Measurements from ENCODE around the gene RNU7-1. TPM values are rescaled to one million over a fixed set of nuclear protein-coding genes. Genes with fewer than 3 reads are reported as not detected.

Gene RNU7-1
- total and polyA plus RNA-seq, 2 donors (not counting 1 experiment from before 2014, with no cell fraction given) = not detected

- no peak overlapping the region for H3K9ac ChIP-seq (ENCODE audit: insufficient read depth, low read length)
- H2AFZ ChIP-seq (ENCODE audit: low read length) = no peak overlapping the region
- no peak overlapping the region for H3K4me3 ChIP-seq (replicated peaks in 1 of 4; ENCODE audit: control extremely low read depth in 1 of 4, insufficient read depth in 1 of 4, low read depth in 3 of 4, low read length in 4 of 4)
- H3K27me3 ChIP-seq (ENCODE audit: control insufficient read depth, insufficient read depth, low read length) = no peaks in the 10 kb centered on the region
- no peak for DNase-seq (ENCODE audit: low read depth in 2 of 2)
- no peak overlapping the region for H3K27ac ChIP-seq (ENCODE audit: insufficient read depth, low read length)
- no peaks in the 10 kb centered on the region for H3K4me1 ChIP-seq (ENCODE audit: control insufficient read depth, extremely low read depth, insufficient read depth, low read length)
- no peaks in the 10 kb centered on the region for H4K20me1 ChIP-seq (ENCODE audit: control insufficient read depth, extremely low read depth, insufficient read depth, low read length)
- H3K9me3 ChIP-seq (ENCODE audit: control insufficient read depth, insufficient read depth, low read depth, low read length) = no peaks in the 10 kb centered on the region
- H3K4me2 ChIP-seq (ENCODE audit: extremely low read depth, insufficient read depth, low read length) = no peak overlapping the region
- TF ChIP-seq EZH2 (IDR thresholded peaks at IDR 0.05; ENCODE audit: low read length, missing control alignments) = no peak
- no peak for TF ChIP-seq CTCF (conservative IDR thresholded peaks at IDR 0.05 in 1 of 2, IDR thresholded peaks at IDR 0.05 in 1 of 2; ENCODE audit: low read depth in 1 of 2, low read length in 2 of 2)
- H3K36me3 ChIP-seq (ENCODE audit: control insufficient read depth, insufficient read depth, low read length) = peaks cover 15% of the 10 kb centered on the region
- H3K79me2 ChIP-seq (ENCODE audit: control insufficient read depth, insufficient read depth, low read length) = no peaks in the 10 kb centered on the region
These were observed 37.8 kb downstream of the RNU7-1 start for GRCh38 chr12:6981152-6982052.

- Histone ChIP-seq H3K79me2 (ENCODE audit: control insufficient read depth, insufficient read depth, low read length) (no peaks in the 10 kb centered on the region), H3K36me3 (ENCODE audit: control insufficient read depth, insufficient read depth, low read length) (peaks cover 10% of the 10 kb centered on the region), H3K4me1 (ENCODE audit: control insufficient read depth, extremely low read depth, insufficient read depth, low read length) (no peaks in the 10 kb centered on the region), H3K4me2 (ENCODE audit: extremely low read depth, insufficient read depth, low read length) (no peak overlapping the region), H2AFZ (ENCODE audit: low read length) (no peak overlapping the region), H4K20me1 (ENCODE audit: control insufficient read depth, extremely low read depth, insufficient read depth, low read length) (no peaks in the 10 kb centered on the region), H3K9ac (ENCODE audit: insufficient read depth, low read length) (no peak overlapping the region), H3K27me3 (ENCODE audit: control insufficient read depth, insufficient read depth, low read length) (no peaks in the 10 kb centered on the region), H3K9me3 (ENCODE audit: control insufficient read depth, insufficient read depth, low read depth, low read length) (no peaks in the 10 kb centered on the region), H3K4me3 (replicated peaks in 1 of 4; ENCODE audit: control extremely low read depth in 1 of 4, insufficient read depth in 1 of 4, low read depth in 3 of 4, low read length in 4 of 4) (no peak overlapping the region), H3K27ac (ENCODE audit: insufficient read depth, low read length) (no peak overlapping the region)
- no peak for DNase-seq (ENCODE audit: low read depth in 2 of 2)
- TF ChIP-seq CTCF (conservative IDR thresholded peaks at IDR 0.05 in 1 of 2, IDR thresholded peaks at IDR 0.05 in 1 of 2; ENCODE audit: low read depth in 1 of 2, low read length in 2 of 2) (no peak), EZH2 (IDR thresholded peaks at IDR 0.05; ENCODE audit: low read length, missing control alignments) (no peak)
These were observed 38.9 kb downstream of the RNU7-1 start for GRCh38 chr12:6982532-6982931.

- Histone ChIP-seq H3K36me3 (ENCODE audit: control insufficient read depth, insufficient read depth, low read length) (peaks cover 2% of the 10 kb centered on the region), H3K4me3 (replicated peaks in 1 of 4; ENCODE audit: control extremely low read depth in 1 of 4, insufficient read depth in 1 of 4, low read depth in 3 of 4, low read length in 4 of 4) (no peak overlapping the region), H3K9me3 (ENCODE audit: control insufficient read depth, insufficient read depth, low read depth, low read length) (no peaks in the 10 kb centered on the region), H2AFZ (ENCODE audit: low read length) (no peak overlapping the region), H3K4me1 (ENCODE audit: control insufficient read depth, extremely low read depth, insufficient read depth, low read length) (no peaks in the 10 kb centered on the region), H3K27me3 (ENCODE audit: control insufficient read depth, insufficient read depth, low read length) (no peaks in the 10 kb centered on the region), H3K4me2 (ENCODE audit: extremely low read depth, insufficient read depth, low read length) (no peak overlapping the region), H3K79me2 (ENCODE audit: control insufficient read depth, insufficient read depth, low read length) (no peaks in the 10 kb centered on the region), H4K20me1 (ENCODE audit: control insufficient read depth, extremely low read depth, insufficient read depth, low read length) (no peaks in the 10 kb centered on the region), H3K9ac (ENCODE audit: insufficient read depth, low read length) (no peak overlapping the region), H3K27ac (ENCODE audit: insufficient read depth, low read length) (no peak overlapping the region)
- DNase-seq (ENCODE audit: low read depth in 2 of 2) = no peak
- TF ChIP-seq EZH2 (IDR thresholded peaks at IDR 0.05; ENCODE audit: low read length, missing control alignments) (no peak), CTCF (conservative IDR thresholded peaks at IDR 0.05 in 1 of 2, IDR thresholded peaks at IDR 0.05 in 1 of 2; ENCODE audit: low read depth in 1 of 2, low read length in 2 of 2) (no peak)
These were observed 44.4 kb downstream of the RNU7-1 start for GRCh38 chr12:6987956-6988553.
